GM18511 (cell line): ENCODE data around the gene ATP9A.
"Not testable (repeated sequence)": the region's sequence is repeated elsewhere in the genome, so short reads cannot be mapped to it uniquely, and the experiment has no call there.

Experiments
- ATAC-seq: cut with Tn5 transposase; IDR thresholded peaks from one replicate; pipeline ENCODE4 v1.9.1; 2021; ENCODE audit warnings: mild to moderate bottlenecking, moderate library complexity; ENCODE audit not compliant: unreplicated experiment

The ATP9A gene

DNA sequence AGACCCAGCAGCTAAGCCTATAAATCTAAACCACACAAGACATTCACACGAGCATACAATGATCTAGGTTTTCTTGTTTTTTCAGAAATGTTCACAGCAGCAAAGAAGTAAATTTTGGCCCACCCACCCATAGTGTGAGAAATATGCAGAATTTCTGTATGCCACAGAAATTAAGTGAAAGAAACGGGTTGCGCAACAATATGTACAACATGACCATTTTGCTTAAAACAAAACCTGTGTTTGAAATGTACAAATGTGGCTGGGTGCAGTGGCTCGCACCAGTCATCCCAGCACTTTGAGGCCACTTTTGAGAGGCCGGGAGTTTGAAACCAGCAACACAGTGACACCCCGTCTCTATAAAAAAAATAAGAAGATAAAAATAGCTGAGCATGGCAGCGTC lies 24.8 kb upstream of the ATP9A start:
- ATAC-seq: no peak

DNA sequence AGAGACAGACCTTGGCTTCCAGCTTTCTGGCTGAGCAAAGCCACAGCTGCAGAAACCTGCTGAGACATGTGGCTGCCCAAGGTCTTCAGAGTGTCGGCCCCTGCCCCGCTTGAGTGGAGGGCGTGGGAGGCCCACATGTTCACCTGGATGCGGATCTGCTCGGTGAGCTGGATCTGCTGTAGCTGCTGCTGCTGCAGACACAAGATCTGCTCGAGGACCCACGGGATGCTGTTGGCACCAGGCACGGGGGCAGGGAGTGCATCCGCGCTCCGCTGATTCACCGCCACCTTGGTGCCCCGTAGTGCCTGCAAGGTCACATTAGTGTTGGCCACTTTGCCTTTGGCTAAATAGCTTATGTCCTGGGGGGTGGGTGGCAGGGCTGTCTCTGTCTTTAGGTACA lies 23.4 kb upstream of the ATP9A start:
- ATAC-seq: no peak

DNA sequence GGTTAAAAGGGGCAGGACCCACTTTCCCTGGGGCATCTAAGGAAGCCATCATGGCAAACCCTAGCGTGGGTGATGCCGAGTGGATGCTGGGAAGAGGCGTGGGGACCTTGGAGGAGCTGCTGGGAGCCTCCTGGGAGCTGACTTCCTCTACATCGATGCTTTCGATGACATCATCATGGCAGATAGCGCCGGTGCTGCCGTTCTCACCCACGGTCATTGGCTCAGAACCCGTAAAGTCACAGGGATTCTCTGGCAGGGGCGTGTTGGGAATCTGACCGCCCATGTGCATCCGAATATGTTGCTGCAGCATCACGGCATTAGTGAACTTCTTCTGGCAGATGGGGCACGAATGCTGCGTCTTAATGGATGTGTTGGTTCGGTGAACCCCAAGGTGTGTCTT lies 22.1 kb upstream of the ATP9A start:
- no peak for ATAC-seq

DNA sequence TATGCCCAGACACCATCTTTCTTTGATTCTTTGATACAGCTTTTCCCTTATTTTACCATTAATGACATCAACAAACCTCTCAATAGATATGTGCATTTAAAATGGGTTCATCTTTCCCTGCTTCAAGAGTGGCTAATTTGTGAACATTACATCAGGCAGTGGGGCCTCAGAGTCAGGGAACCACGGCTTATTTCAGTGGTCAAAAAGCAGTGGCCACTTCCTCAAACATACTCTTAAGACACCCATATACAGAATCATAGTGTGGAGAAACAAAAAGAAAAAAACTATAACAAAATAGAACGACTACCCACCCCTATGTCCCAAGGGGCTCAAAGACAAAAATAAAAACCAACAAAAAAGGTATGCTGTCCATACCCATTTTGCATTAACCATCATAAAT lies 21.2 kb upstream of the ATP9A start:
- no peak for ATAC-seq

- ATAC-seq: no peak
Observed at GRCh38 chr20:51788822-51789221, 20.6 kb upstream of the ATP9A start.

- no peak for ATAC-seq
Observed at GRCh38 chr20:51784299-51784698, 16.1 kb upstream of the ATP9A start.

GRCh38 chr20:51778229-51778759 lies 10.1 kb upstream of the ATP9A start:
- not testable (repeated sequence) for ATAC-seq

GRCh38 chr20:51775241-51775640 lies 7.1 kb upstream of the ATP9A start:
- no peak for ATAC-seq

DNA sequence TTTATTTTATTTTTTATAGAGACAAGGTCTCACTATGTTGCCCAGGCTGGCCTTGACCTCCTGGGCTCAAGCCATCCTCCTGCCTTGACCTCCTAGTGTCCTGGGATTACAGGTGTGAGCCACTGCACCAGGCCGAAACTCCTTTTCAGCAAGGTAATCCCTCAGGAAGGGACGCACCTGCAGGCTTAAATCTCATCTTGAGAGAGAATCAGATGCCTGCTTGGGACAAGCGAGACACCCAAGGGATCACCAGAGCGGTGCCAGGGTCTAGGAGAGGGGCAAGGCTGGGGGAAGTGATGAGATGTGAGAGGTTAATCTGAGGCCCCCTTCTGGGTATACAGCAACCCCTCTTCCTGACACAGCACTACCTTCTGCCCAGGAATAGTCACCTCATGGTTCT lies 4.0 kb upstream of the ATP9A start:
- ATAC-seq: no peak

GRCh38 chr20:51769976-51770615 lies 1.9 kb upstream of the ATP9A start:
- no peak for ATAC-seq

- ATAC-seq: no peak
Observed at GRCh38 chr20:51768759-51769517, 748 bp upstream of the ATP9A start.

DNA sequence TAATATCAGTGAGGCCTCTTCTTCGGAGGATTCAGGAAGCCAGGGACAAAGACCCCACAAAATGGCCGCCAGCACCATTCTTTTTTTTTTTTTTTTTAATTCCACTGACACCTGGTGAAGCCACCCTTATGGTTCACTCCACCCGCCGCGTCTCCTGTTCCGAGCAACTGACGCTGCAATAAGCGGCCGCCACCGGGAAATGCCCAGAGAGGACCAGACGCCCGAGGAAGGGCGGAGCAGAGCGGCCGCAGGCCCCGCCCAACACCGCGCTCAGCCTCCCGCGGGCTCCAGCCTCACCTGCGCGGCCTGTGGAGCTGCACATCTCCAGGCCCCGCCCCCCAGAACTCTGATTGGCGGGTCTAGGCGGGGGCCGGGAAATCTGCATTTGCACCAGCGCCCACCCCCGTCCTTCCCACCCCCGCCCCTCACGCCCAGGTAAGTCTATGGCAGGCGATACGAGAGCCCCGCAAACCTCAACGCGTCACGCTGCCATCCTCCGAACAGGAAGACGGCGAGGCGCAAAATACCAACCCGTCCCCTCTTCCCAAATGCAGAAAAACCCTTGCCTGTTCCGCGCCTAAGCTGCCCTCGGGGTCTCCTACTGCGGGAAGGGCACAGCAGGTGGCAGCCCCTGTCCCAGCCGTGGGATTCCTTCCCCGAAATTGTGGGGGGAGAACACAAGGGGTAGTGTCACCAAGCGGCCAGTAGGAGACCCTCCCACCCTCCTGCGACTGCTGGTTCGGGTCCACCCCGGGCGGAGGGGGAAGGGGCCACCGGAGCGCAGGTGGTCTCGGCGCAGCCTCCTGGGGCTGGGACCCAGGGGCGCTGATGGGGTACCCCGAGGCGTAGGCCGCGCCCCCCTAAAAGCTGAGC lies 960 bp downstream of the ATP9A start:
- no peak for ATAC-seq

DNA sequence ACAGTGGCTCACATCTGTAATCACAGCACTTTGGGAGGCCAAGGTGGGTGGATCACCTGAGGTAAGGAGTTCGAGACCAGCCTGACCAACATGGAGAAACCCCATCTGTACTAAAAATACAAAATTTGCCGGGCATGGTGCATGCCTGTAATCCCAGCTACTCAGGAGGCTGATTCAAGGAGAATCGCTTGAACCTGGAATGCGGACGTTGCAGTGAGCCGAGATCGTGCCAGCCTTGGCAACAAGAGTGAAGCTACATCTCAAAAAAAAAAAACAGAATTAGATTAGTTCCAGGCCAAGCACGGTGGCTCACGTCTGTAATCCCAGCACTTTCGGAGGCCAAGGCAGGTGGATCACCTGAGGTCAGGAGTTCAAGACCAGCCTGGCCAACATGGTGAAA lies 2.8 kb downstream of the ATP9A start:
- ATAC-seq: not testable (repeated sequence)

DNA sequence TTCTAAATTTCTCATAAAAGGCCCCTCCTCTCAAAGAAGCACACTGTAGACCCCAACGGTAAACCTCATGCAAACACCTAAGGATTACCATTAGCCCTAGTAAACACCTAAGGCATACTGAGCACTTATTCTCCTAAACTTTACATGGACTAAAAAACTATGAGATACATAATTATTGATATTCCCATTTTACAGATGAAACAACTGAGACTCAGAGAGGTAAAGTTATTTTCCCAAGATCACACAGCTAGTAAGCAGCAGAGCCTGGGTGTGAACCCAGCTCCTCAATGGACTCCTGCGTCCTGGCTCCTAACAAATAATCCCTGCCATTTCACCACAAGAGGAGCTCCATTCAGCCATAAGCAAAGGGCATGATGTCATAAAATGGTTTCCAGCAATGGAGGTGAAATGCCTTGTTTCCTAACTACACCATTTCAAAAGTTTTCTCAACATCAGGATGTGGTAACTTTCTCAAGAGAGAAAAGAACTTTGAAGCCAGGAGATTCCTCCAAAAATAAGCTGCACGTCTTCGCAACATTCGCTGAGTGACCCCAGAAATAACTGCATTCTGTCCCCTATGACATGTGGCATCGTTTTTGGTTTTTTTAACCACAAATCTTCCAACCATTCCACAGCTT lies 4.1 kb downstream of the ATP9A start:
- ATAC-seq: no peak

- no peak for ATAC-seq
Observed at GRCh38 chr20:51760905-51761546, 7.2 kb downstream of the ATP9A start.

- no peak for ATAC-seq
Observed at GRCh38 chr20:51759769-51760510, 8.2 kb downstream of the ATP9A start.

- no peak for ATAC-seq
Observed at GRCh38 chr20:51758978-51759544, 9.1 kb downstream of the ATP9A start.

GRCh38 chr20:51757226-51757625 lies 11.0 kb downstream of the ATP9A start:
- ATAC-seq: no peak

DNA sequence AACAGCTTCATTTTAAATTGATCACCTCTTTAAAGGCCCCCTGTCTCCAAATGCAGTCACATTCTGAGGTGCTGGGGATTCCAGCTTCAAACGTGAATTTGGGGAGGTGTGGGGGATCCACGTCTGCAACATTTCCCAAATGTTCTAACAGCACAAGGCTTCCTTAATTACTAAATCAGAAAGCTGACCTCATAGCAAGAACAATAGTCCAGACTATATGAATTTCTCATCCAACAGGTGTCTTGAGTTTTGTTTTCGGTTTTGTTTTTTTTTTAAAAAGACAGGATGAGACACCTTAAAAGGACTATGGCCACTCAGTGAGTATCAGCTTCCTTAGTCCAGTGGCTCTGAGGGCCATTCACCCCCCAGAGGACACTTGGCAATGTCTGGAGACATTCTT lies 11.5 kb downstream of the ATP9A start:
- ATAC-seq: no peak
